Fibroblast of the aortic adventitia (primary cell): ENCODE data around the gene SGSM1. TPM values are rescaled to one million over a fixed set of nuclear protein-coding genes. Genes with fewer than 3 reads are reported as not detected.

Experiments used
- DNase-seq: peaks from one replicate; pipeline ENCODE4 v3.0.0-alpha.2; 2010; ENCODE audit warnings: low read depth
- H3K4me3 ChIP-seq: 2 replicates; pipeline ENCODE4 v1.5.1; 2011; ENCODE audit warnings: low read depth, mild to moderate bottlenecking, control low read depth, low read length, moderate library complexity
- CTCF ChIP-seq: IDR thresholded peaks from 2 replicates; pipeline ENCODE4 v1.5.1; 2011; ENCODE audit warnings: mild to moderate bottlenecking, low read length, control low read depth, inconsistent platforms; ENCODE audit not compliant: insufficient read depth
- total RNA-seq: library from RNA; depleted of rRNA; stranded (reverse); fragments of >200 nt; gene quantifications from 2 replicates; pipeline ENCODE4 v1.2.3, GENCODE V29; 2012; ENCODE audit warnings: low replicate concordance

Gene SGSM1
- total RNA-seq, 1 donor: not detected

GRCh38 chr22:24920029-24920428 is 114.0 kb downstream of the SGSM1 start:
- no peak for TF ChIP-seq CTCF
- no peak for DNase-seq
- no peak overlapping the region for H3K4me3 ChIP-seq

GRCh38 chr22:24925586-24926427 is 119.8 kb downstream of the SGSM1 start:
- TF ChIP-seq CTCF: no peak
- no peak for DNase-seq
- H3K4me3 ChIP-seq: no peak overlapping the region

GRCh38 chr22:24926428-24926725 is 120.4 kb downstream of the SGSM1 start:
- H3K4me3 ChIP-seq: no peak overlapping the region
- DNase-seq: no peak
- TF ChIP-seq CTCF: no peak

- peak; percentile 36 for DNase-seq
- no peak for TF ChIP-seq CTCF
- H3K4me3 ChIP-seq: no peak overlapping the region
Observed at GRCh38 chr22:24926849-24927579, 121.0 kb downstream of the SGSM1 start.

- no peak for DNase-seq
- no peak for TF ChIP-seq CTCF
- no peak overlapping the region for H3K4me3 ChIP-seq
Observed at GRCh38 chr22:24928322-24928721, 122.3 kb downstream of the SGSM1 start.

GRCh38 chr22:24930678-24931077 is 124.7 kb downstream of the SGSM1 start:
- no peak for DNase-seq
- H3K4me3 ChIP-seq: no peak overlapping the region
- TF ChIP-seq CTCF: no peak
